22Rv1 (cell line): ENCODE results near the gene PALM.

Experiments
- ZFX ChIP-seq: fragments of 450-650 bp; IDR thresholded peaks from 2 replicates; pipeline ENCODE4 v1.6.1; 2017; ENCODE audit warnings: antibody characterized with exemption, borderline replicate concordance
- TF ChIP-seq, protein P1 (sequence below): fragments of 450-650 bp; IDR thresholded peaks from 2 replicates; pipeline ENCODE4 v1.5.1; 2017; ENCODE audit warnings: mild to moderate bottlenecking

DNA sequence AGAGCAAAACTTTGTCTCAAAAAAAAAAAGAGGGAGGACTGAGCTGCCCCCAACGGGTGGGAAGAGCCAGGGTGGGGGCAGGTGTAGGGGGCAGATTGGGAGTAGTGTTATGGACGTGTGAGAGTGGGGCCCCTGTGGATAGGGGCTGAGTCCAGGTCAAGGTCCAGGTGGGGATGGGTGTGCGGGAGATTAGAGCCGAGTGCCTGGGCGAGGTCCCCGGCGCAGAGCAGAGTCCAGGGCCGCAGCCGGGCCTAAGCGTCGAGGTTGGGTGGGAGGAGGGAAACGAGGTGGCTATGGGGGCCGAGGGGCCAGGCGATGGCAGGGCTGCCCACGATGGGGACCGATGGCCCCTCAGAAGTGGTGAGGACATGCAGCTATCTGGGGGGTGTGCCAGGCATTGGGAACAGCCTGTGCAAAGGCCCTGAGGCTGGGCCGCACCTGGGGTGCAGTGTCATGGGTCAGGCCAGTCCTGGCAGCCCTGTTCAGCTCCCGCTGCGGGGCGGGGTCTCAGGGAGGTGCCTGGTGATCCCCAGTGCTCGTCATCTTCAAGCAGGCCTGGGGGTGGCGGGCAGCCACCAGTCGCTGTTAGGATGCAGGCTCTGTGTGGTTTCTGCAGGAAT lies 29.9 kb downstream of the PALM start:
- TF ChIP-seq, protein P1, sequence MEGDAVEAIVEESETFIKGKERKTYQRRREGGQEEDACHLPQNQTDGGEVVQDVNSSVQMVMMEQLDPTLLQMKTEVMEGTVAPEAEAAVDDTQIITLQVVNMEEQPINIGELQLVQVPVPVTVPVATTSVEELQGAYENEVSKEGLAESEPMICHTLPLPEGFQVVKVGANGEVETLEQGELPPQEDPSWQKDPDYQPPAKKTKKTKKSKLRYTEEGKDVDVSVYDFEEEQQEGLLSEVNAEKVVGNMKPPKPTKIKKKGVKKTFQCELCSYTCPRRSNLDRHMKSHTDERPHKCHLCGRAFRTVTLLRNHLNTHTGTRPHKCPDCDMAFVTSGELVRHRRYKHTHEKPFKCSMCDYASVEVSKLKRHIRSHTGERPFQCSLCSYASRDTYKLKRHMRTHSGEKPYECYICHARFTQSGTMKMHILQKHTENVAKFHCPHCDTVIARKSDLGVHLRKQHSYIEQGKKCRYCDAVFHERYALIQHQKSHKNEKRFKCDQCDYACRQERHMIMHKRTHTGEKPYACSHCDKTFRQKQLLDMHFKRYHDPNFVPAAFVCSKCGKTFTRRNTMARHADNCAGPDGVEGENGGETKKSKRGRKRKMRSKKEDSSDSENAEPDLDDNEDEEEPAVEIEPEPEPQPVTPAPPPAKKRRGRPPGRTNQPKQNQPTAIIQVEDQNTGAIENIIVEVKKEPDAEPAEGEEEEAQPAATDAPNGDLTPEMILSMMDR, result no peak
- TF ChIP-seq ZFX, result no peak
